ENCODE results near the gene XYLT1. TPM values are rescaled to one million over a fixed set of nuclear protein-coding genes. Genes with fewer than 3 reads are reported as not detected.

Gene XYLT1
- total and polyA plus RNA-seq, 2 of the 8 experiments (the other 6 are each of a cell fraction or from before 2014, with no cell fraction given), result 6.6 to 25.4 TPM

DNA sequence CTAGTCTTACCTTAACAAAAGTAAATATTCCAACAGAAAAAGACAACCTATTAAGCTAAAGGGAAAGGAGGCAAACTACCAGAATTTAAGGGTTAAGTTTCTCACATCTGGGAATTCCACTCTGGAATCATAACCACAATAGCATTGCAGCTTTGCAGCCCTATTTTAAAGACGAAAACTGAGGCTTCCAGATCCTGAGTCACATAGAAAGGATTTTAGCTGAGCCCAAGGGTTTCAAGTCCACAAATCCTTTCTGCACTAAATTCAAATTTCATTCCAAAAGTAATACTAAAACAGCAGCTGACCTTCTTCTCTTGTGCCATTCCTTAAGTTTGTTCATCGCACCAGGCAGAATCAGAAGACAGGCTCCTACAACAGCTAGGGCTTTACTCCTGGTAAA lies 17.8 kb downstream of the XYLT1 start:
- no peak overlapping the region for H4K91ac ChIP-seq (replicated peaks; ENCODE audit: insufficient read length, low read length)
- H3K36me3 ChIP-seq (ENCODE audit: control insufficient read depth in 2 of 4, insufficient read depth in 4 of 4, low read length in 3 of 4), result no peaks in the 10 kb centered on the region
- H4K20me1 ChIP-seq (replicated peaks in 1 of 2; ENCODE audit: control insufficient read depth in 1 of 2, insufficient read depth in 2 of 2, low read length in 2 of 2), result peaks cover 0 to 4% of the 10 kb centered on the region in 2 experiments
- no peaks in the 10 kb centered on the region for H3K9me3 ChIP-seq (ENCODE audit: insufficient read depth in 2 of 2, low read depth in 1 of 2, low read length in 1 of 2)
- H2AK5ac ChIP-seq (ENCODE audit: low read depth, low read length), result no peak overlapping the region
- POLR2A ChIA-PET (ENCODE audit: partially characterized antibody), result interaction anchor here (0.8 kb wide), 1 partner anchor 50 kb away, joined by 3 read pairs; no protein-coding TSS in a partner anchor
- H3K27ac ChIP-seq (ENCODE audit: low read depth, low read length), result no peak overlapping the region
- no peak overlapping the region for H3K4ac ChIP-seq (replicated peaks; ENCODE audit: insufficient read length, low read depth, low read length)
- H4K5ac ChIP-seq (ENCODE audit: insufficient read length, low read depth, low read length), result no peak overlapping the region
- no peak for DNase-seq (ENCODE audit: low read depth in 1 of 2, low spot score in 2 of 2)
- no peak overlapping the region for H3K4me3 ChIP-seq (ENCODE audit: extremely low read depth in 1 of 4, insufficient read depth in 2 of 4, low read depth in 3 of 4, low read length in 4 of 4)
- no peak overlapping the region for H2AFZ ChIP-seq (ENCODE audit: low read length)
- H3K27me3 ChIP-seq (replicated peaks in 1 of 4; ENCODE audit: control insufficient read depth in 3 of 4, extremely low read depth in 1 of 4, insufficient read depth in 3 of 4, low read length in 3 of 4), result no peaks in the 10 kb centered on the region
- no peak overlapping the region for H3K4me2 ChIP-seq (ENCODE audit: insufficient read depth in 1 of 2, low read depth in 2 of 2, low read length in 2 of 2)
- no peak for TF ChIP-seq JUN (IDR thresholded peaks at IDR 0.05; ENCODE audit: low read depth, low read length)
- no peak for TF ChIP-seq TAF1 (IDR thresholded peaks at IDR 0.05; ENCODE audit: low read depth, low read length)
- TF ChIP-seq RXRA (IDR thresholded peaks at IDR 0.05; ENCODE audit: insufficient read depth, low read depth, low read length), result no peak
- H2BK120ac ChIP-seq (replicated peaks; ENCODE audit: low read depth, low read length), result no peak overlapping the region
- H3K79me2 ChIP-seq (ENCODE audit: control insufficient read depth in 1 of 2, insufficient read depth in 2 of 2, low read length in 2 of 2), result peaks cover 0 to 23% of the 10 kb centered on the region in 2 experiments; a peak in 2 of 4 replicates
- no peaks in the 10 kb centered on the region for H3K23me2 ChIP-seq (ENCODE audit: low read depth, low read length)
- no peak overlapping the region for H3K23ac ChIP-seq (ENCODE audit: insufficient read length)
- no peak overlapping the region for H2BK12ac ChIP-seq (ENCODE audit: low read depth, low read length)
- WGBS, 2 experiments (ENCODE audit: extremely low coverage in 1 of 2, insufficient coverage in 1 of 2, insufficient read length in 1 of 2, insufficient replicate concordance in 2 of 2, low coverage in 1 of 2, low lambda C conversion rate in 2 of 2, missing lambda C conversion rate in 1 of 2), result 97% methylated on average over 2 of the region's 2 CpGs; no CpG with 5 or more reads in 1 of the 2 experiments
- no peak overlapping the region for H2BK5ac ChIP-seq (ENCODE audit: low read depth, low read length)
- no peak overlapping the region for H2BK15ac ChIP-seq (ENCODE audit: low read length)
- peaks cover 5% of the 10 kb centered on the region for H3K79me1 ChIP-seq (ENCODE audit: low read depth, low read length)
- peaks cover 0 to 2% (median 0%) of the 10 kb centered on the region in 4 experiments; a peak in 2 of 7 replicates for H3K4me1 ChIP-seq (replicated peaks in 1 of 4; ENCODE audit: control insufficient read depth in 3 of 4, insufficient read depth in 4 of 4, low read length in 3 of 4)
- no peak overlapping the region for H3K18ac ChIP-seq (ENCODE audit: extremely low read depth, low read length)
- no peak overlapping the region for H3K56ac ChIP-seq (replicated peaks; ENCODE audit: insufficient read length, low read depth, low read length)
- CTCF ChIA-PET (ENCODE audit: partially characterized antibody), result interaction anchor here (1.0 kb wide), 1 partner anchor 9 kb away, joined by 3 read pairs; no protein-coding TSS in a partner anchor
- FAIRE-seq, result no peak
- H3K9ac ChIP-seq (replicated peaks in 1 of 4; ENCODE audit: extremely low read depth in 1 of 4, low read depth in 3 of 4, low read length in 3 of 4), result no peak overlapping the region
- H2BK20ac ChIP-seq (ENCODE audit: low read length), result no peak overlapping the region
- no peak overlapping the region for H4K8ac ChIP-seq (ENCODE audit: extremely low read depth, insufficient read depth, low read length)
- H3K14ac ChIP-seq (ENCODE audit: insufficient read length), result no peak overlapping the region

All from H1 (cell line).